Measurements from ENCODE around the gene APLP1.
"Not testable (repeated sequence)": the region's sequence is repeated elsewhere in the genome, so short reads cannot be mapped to it uniquely, and the experiment has no call there.

The APLP1 gene

GRCh38 chr19:35882114-35882832 lies 13.9 kb downstream of the APLP1 start:
- DNase-seq (ENCODE audit: low read depth): peak; percentile 76

- DNase-seq (ENCODE audit: low read depth): no peak
Measured at GRCh38 chr19:35883882-35884281, 15.5 kb downstream of the APLP1 start.

GRCh38 chr19:35885225-35885738 lies 16.9 kb downstream of the APLP1 start:
- no peak for DNase-seq (ENCODE audit: low read depth)

- no peak for DNase-seq (ENCODE audit: low read depth)
Measured at GRCh38 chr19:35885904-35886303, 17.5 kb downstream of the APLP1 start.

- no peak for DNase-seq (ENCODE audit: low read depth)
Measured at GRCh38 chr19:35887197-35887596, 18.8 kb downstream of the APLP1 start.

GRCh38 chr19:35888398-35888797 lies 20.0 kb downstream of the APLP1 start:
- no peak for DNase-seq (ENCODE audit: low read depth)

GRCh38 chr19:35889370-35890112 lies 21.2 kb downstream of the APLP1 start:
- no peak for DNase-seq (ENCODE audit: low read depth)

- no peak for DNase-seq (ENCODE audit: low read depth)
Measured at GRCh38 chr19:35890113-35890650, 21.8 kb downstream of the APLP1 start.

- not testable (repeated sequence) for DNase-seq (ENCODE audit: low read depth)
Measured at GRCh38 chr19:35891819-35892218, 23.4 kb downstream of the APLP1 start.

GRCh38 chr19:35894342-35894741 lies 26.0 kb downstream of the APLP1 start:
- DNase-seq (ENCODE audit: low read depth): no peak

- no peak for DNase-seq (ENCODE audit: low read depth)
Measured at GRCh38 chr19:35895911-35896642, 27.7 kb downstream of the APLP1 start.

GRCh38 chr19:35896643-35897040 lies 28.3 kb downstream of the APLP1 start:
- DNase-seq (ENCODE audit: low read depth): no peak

- DNase-seq (ENCODE audit: low read depth): no peak
Measured at GRCh38 chr19:35897706-35898451, 29.5 kb downstream of the APLP1 start.

GRCh38 chr19:35898499-35898809 lies 30.1 kb downstream of the APLP1 start:
- no peak for DNase-seq (ENCODE audit: low read depth)

- DNase-seq (ENCODE audit: low read depth): peak; percentile 79
Measured at GRCh38 chr19:35899547-35900214, 31.3 kb downstream of the APLP1 start.

- peak; percentile 57 for DNase-seq (ENCODE audit: low read depth)
Measured at GRCh38 chr19:35901055-35901644, 32.8 kb downstream of the APLP1 start.

GRCh38 chr19:35901854-35902661 lies 33.7 kb downstream of the APLP1 start, which contains the start of gene HCST:
Gene HCST (plus strand): TSS chr19:35902529. CDS start chr19:35902594, 65 bp downstream.
- DNase-seq (ENCODE audit: low read depth): peak; percentile 16

- no peak for DNase-seq (ENCODE audit: low read depth)
Measured at GRCh38 chr19:35902870-35903475, 34.6 kb downstream of the APLP1 start.

GRCh38 chr19:35903550-35904179 lies 35.3 kb downstream of the APLP1 start:
- peak; percentile 35 for DNase-seq (ENCODE audit: low read depth)
